CMK (cell line): Measurements from ENCODE around the gene MFSD2A.
"Not testable (repeated sequence)": the region's sequence is repeated elsewhere in the genome, so short reads cannot be mapped to it uniquely, and the experiment has no call there.

ENCODE experiments used
- DNase-seq: peaks from one replicate; pipeline ENCODE4 v3.0.0-alpha.2; 2010; ENCODE audit warnings: low read depth

Gene MFSD2A

GRCh38 chr1:40003156-40004093, 48.5 kb downstream of the MFSD2A start:
- DNase-seq, result no peak

GRCh38 chr1:40004857-40005256, 49.9 kb downstream of the MFSD2A start:
- no peak for DNase-seq

DNA sequence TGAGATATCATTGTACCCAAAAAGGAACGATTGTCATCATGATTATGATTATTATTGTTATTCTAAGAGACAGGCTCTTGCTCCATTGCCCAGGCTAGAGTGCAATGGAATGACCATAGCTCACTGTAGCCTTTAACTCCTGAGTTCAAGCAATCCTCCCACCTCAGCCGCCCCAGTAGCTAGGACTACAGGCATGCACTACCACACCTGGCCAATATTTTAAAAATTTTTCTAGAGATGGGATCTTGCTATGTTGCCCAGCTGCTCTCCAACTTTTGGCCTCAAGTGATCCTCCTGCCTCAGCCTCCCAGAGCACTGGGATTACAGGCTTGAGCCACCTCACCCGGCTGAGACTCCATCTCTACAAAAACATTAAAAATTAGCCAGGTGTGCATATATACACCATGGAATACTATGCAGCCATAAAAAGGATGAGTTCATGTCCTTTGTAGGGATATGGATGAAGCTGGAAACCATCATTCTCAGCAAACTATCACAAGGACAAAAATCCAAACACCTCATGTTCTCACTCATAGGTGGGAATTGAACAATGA, 52.6 kb downstream of the MFSD2A start:
- DNase-seq, result not testable (repeated sequence)

DNA sequence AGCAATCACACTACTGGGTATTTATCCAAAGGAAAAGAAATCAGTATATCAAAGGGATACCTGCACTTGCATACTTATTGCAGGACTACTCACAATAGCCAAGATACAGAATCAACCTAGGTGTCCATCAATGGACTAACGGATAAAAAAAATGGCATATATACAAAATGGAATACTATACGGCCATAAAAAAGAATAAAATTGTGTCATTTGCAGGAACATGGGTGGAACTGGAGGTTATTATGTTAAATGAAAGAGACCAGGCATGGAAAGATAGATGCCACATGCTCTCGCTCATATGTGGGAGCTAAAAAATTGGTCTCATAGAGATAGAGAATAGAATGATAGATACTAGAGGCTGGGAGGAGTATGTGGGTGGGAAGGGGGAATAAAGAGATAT, 56.3 kb downstream of the MFSD2A start:
- DNase-seq, result no peak

- DNase-seq, result no peak
Observed at GRCh38 chr1:40014253-40014706, 59.3 kb downstream of the MFSD2A start.

- no peak for DNase-seq
Observed at GRCh38 chr1:40014812-40015594, 60.1 kb downstream of the MFSD2A start.

GRCh38 chr1:40017951-40018575, 63.1 kb downstream of the MFSD2A start:
- no peak for DNase-seq
